ENCODE data around the gene ZDHHC7. TPM values are rescaled to one million over a fixed set of nuclear protein-coding genes. Genes with fewer than 3 reads are reported as not detected.

Gene ZDHHC7
- total RNA-seq, 2 experiments from 2014 or later, result 16.6 to 17.9 TPM

- CTCF ChIA-PET, result no interaction called here
These were observed 26.0 kb downstream of the ZDHHC7 start for GRCh38 chr16:84985079-84986065.

GRCh38 chr16:84982434-84982833 is 28.9 kb downstream of the ZDHHC7 start:
- CTCF ChIA-PET, result interaction anchor here (0.6 to 2.1 kb wide), 4 partner anchors 11 to 228 kb away, joined by 3 to 10 read pairs (median 4); no protein-coding TSS in a partner anchor
- Mint-ChIP-seq H3K4me3 (no peak overlapping the region), H3K4me1 (ENCODE audit: low read depth) (peaks cover 12% of the 10 kb centered on the region), H3K27me3 (ENCODE audit: low read depth) (no peaks in the 10 kb centered on the region), H3K27ac (peak overlapping the region; percentile 62), H3K36me3 (ENCODE audit: low read depth) (peaks cover 19% of the 10 kb centered on the region), H3K9me3 (no peaks in the 10 kb centered on the region)
- DNase-seq, result peak; percentile 14
- intact Hi-C loops (cut with micrococcal nuclease), result no loop called here

More at GRCh38 chr16:84985079-84986065, 26.0 kb downstream of the ZDHHC7 start:
- DNase-seq, result no peak
- peak overlapping the region; percentile 56 for H3K27ac Mint-ChIP-seq
- H3K27me3 Mint-ChIP-seq (ENCODE audit: low read depth), result no peaks in the 10 kb centered on the region
- intact Hi-C loops (cut with micrococcal nuclease), result no loop called here
- H3K9me3 Mint-ChIP-seq, result no peaks in the 10 kb centered on the region
- peaks cover 26% of the 10 kb centered on the region for H3K36me3 Mint-ChIP-seq (ENCODE audit: low read depth)
- no peak overlapping the region for H3K4me3 Mint-ChIP-seq
- H3K4me1 Mint-ChIP-seq (ENCODE audit: low read depth), result peaks cover 12% of the 10 kb centered on the region

GRCh38 chr16:84979516-84979915 is 31.8 kb downstream of the ZDHHC7 start:
- Mint-ChIP-seq H3K9me3 (no peaks in the 10 kb centered on the region), H3K4me3 (no peak overlapping the region), H3K36me3 (ENCODE audit: low read depth) (peaks cover 14% of the 10 kb centered on the region), H3K27me3 (ENCODE audit: low read depth) (no peaks in the 10 kb centered on the region), H3K27ac (no peak overlapping the region), H3K4me1 (ENCODE audit: low read depth) (no peaks in the 10 kb centered on the region)
- DNase-seq, result no peak
- intact Hi-C loops (cut with micrococcal nuclease), result no loop called here
- CTCF ChIA-PET, result interaction anchor here (0.7 to 1.3 kb wide), 2 partner anchors 8 to 17 kb away, joined by 3 to 5 read pairs; no protein-coding TSS in a partner anchor

- no peak overlapping the region for H3K4me3 Mint-ChIP-seq
- intact Hi-C loops (cut with micrococcal nuclease), result no loop called here
- H3K27me3 Mint-ChIP-seq (ENCODE audit: low read depth), result no peaks in the 10 kb centered on the region
- peaks cover 14% of the 10 kb centered on the region for H3K36me3 Mint-ChIP-seq (ENCODE audit: low read depth)
- CTCF ChIA-PET, result interaction anchor here (0.8 kb wide), 1 partner anchor 25 kb away, joined by 4 read pairs; no protein-coding TSS in a partner anchor
- no peaks in the 10 kb centered on the region for H3K9me3 Mint-ChIP-seq
- DNase-seq, result no peak
- no peak overlapping the region for H3K27ac Mint-ChIP-seq
- no peaks in the 10 kb centered on the region for H3K4me1 Mint-ChIP-seq (ENCODE audit: low read depth)
These were observed 34.5 kb downstream of the ZDHHC7 start for GRCh38 chr16:84976644-84977400.

- H3K27ac Mint-ChIP-seq, result no peak overlapping the region
- peaks cover 8% of the 10 kb centered on the region for H3K36me3 Mint-ChIP-seq (ENCODE audit: low read depth)
- CTCF ChIA-PET, result interaction anchor here (0.7 to 1.1 kb wide), 2 partner anchors 111 to 220 kb away, joined by 4 to 5 read pairs; no protein-coding TSS in a partner anchor
- no peaks in the 10 kb centered on the region for H3K27me3 Mint-ChIP-seq (ENCODE audit: low read depth)
- no peak for DNase-seq
- no peaks in the 10 kb centered on the region for H3K9me3 Mint-ChIP-seq
- peaks cover 2% of the 10 kb centered on the region for H3K4me1 Mint-ChIP-seq (ENCODE audit: low read depth)
- intact Hi-C loops (cut with micrococcal nuclease), result no loop called here
- no peak overlapping the region for H3K4me3 Mint-ChIP-seq
These were observed 35.8 kb downstream of the ZDHHC7 start for GRCh38 chr16:84975522-84975921.

GRCh38 chr16:84975066-84975465 is 36.3 kb downstream of the ZDHHC7 start:
- Mint-ChIP-seq H3K9me3 (no peaks in the 10 kb centered on the region), H3K4me1 (ENCODE audit: low read depth) (peaks cover 5% of the 10 kb centered on the region), H3K4me3 (no peak overlapping the region), H3K27ac (no peak overlapping the region), H3K36me3 (ENCODE audit: low read depth) (peaks cover 6% of the 10 kb centered on the region), H3K27me3 (ENCODE audit: low read depth) (no peaks in the 10 kb centered on the region)
- intact Hi-C loops (cut with micrococcal nuclease), result no loop called here
- no peak for DNase-seq
- CTCF ChIA-PET, result interaction anchor here (0.7 to 1.1 kb wide), 2 partner anchors 111 to 220 kb away, joined by 4 to 5 read pairs; no protein-coding TSS in a partner anchor

GRCh38 chr16:84973776-84974523 is 37.4 kb downstream of the ZDHHC7 start:
- CTCF ChIA-PET, result interaction anchor here (0.7 to 6.5 kb wide), 4 partner anchors 8 to 113 kb away, joined by 3 to 82 read pairs (median 4); no protein-coding TSS in a partner anchor
- no peaks in the 10 kb centered on the region for H3K9me3 Mint-ChIP-seq
- no peak overlapping the region for H3K4me3 Mint-ChIP-seq
- no peak overlapping the region for H3K27ac Mint-ChIP-seq
- H3K27me3 Mint-ChIP-seq (ENCODE audit: low read depth), result no peaks in the 10 kb centered on the region
- intact Hi-C loops (cut with micrococcal nuclease), result no loop called here
- DNase-seq, result no peak
- H3K36me3 Mint-ChIP-seq (ENCODE audit: low read depth), result peaks cover 2% of the 10 kb centered on the region
- peaks cover 5% of the 10 kb centered on the region for H3K4me1 Mint-ChIP-seq (ENCODE audit: low read depth)

- H3K36me3 Mint-ChIP-seq (ENCODE audit: low read depth), result peaks cover 2% of the 10 kb centered on the region
- no peak for DNase-seq
- H3K27ac Mint-ChIP-seq, result no peak overlapping the region
- intact Hi-C loops (cut with micrococcal nuclease), result no loop called here
- no peaks in the 10 kb centered on the region for H3K27me3 Mint-ChIP-seq (ENCODE audit: low read depth)
- H3K4me1 Mint-ChIP-seq (ENCODE audit: low read depth), result peaks cover 5% of the 10 kb centered on the region
- H3K4me3 Mint-ChIP-seq, result no peak overlapping the region
- CTCF ChIA-PET, result interaction anchor here (0.7 to 6.5 kb wide), 6 partner anchors 12 to 219 kb away, joined by 3 to 82 read pairs (median 3); no protein-coding TSS in a partner anchor
- H3K9me3 Mint-ChIP-seq, result no peaks in the 10 kb centered on the region
These were observed 38.1 kb downstream of the ZDHHC7 start for GRCh38 chr16:84973236-84973635.

GRCh38 chr16:84970447-84971127 is 40.7 kb downstream of the ZDHHC7 start:
- intact Hi-C loops (cut with micrococcal nuclease), result loop anchor here (1.0 to 2.0 kb wide), 6 partner anchors 45 to 459 kb away; no protein-coding TSS in a partner anchor
- no peaks in the 10 kb centered on the region for H3K9me3 Mint-ChIP-seq
- H3K36me3 Mint-ChIP-seq (ENCODE audit: low read depth), result peaks cover 2% of the 10 kb centered on the region
- no peak overlapping the region for H3K27ac Mint-ChIP-seq
- CTCF ChIA-PET, result interaction anchor here (0.5 to 6.5 kb wide), 43 partner anchors 9 to 759 kb away, joined by 3 to 82 read pairs (median 4); no protein-coding TSS in a partner anchor
- DNase-seq, result peak; percentile 86
- H3K4me3 Mint-ChIP-seq, result no peak overlapping the region
- H3K27me3 Mint-ChIP-seq (ENCODE audit: low read depth), result no peaks in the 10 kb centered on the region
- H3K4me1 Mint-ChIP-seq (ENCODE audit: low read depth), result peaks cover 5% of the 10 kb centered on the region

GRCh38 chr16:84967828-84968227 is 43.5 kb downstream of the ZDHHC7 start:
- H3K36me3 Mint-ChIP-seq (ENCODE audit: low read depth), result no peaks in the 10 kb centered on the region
- peaks cover 5% of the 10 kb centered on the region for H3K4me1 Mint-ChIP-seq (ENCODE audit: low read depth)
- H3K27ac Mint-ChIP-seq, result peak overlapping the region; percentile 28
- CTCF ChIA-PET, result interaction anchor here (1.1 to 6.5 kb wide), 5 partner anchors 15 to 230 kb away, joined by 3 to 82 read pairs (median 31); no protein-coding TSS in a partner anchor
- no peaks in the 10 kb centered on the region for H3K9me3 Mint-ChIP-seq
- no peak overlapping the region for H3K4me3 Mint-ChIP-seq
- H3K27me3 Mint-ChIP-seq (ENCODE audit: low read depth), result no peaks in the 10 kb centered on the region
- DNase-seq, result no peak
- intact Hi-C loops (cut with micrococcal nuclease), result no loop called here
